Ascending aorta (tissue), 2 donors: Measurements from ENCODE around the gene TRAPPC10. TPM values are rescaled to one million over a fixed set of nuclear protein-coding genes. Genes with fewer than 3 reads are reported as not detected.

Source experiments
- DNase-seq, 2 donors: peaks; one replicate each; pipeline ENCODE4 v3.0.0-alpha.2; 2019; ENCODE audit warnings: low spot score in 2 of 2
- H3K27ac ChIP-seq, 2 donors: fragments of 200-600 bp; sonication (generic); one replicate each; pipeline ENCODE4 v1.5.1; 2016 to 2017; ENCODE audit warnings: mild to moderate bottlenecking in 1 of 2
- H3K27me3 ChIP-seq: fragments of 200-600 bp; sonication (generic); one replicate; pipeline ENCODE4 v1.5.1; 2017
- H3K36me3 ChIP-seq, 2 donors: fragments of 200-600 bp; sonication (generic); one replicate each; pipeline ENCODE4 v1.5.1; 2016
- H3K4me1 ChIP-seq, 2 donors: fragments of 200-600 bp; sonication (generic); one replicate each; pipeline ENCODE4 v1.5.1; 2016 to 2017; ENCODE audit warnings: mild to moderate bottlenecking in 1 of 2
- H3K4me3 ChIP-seq, 2 donors: fragments of 200-600 bp; sonication (generic); one replicate each; pipeline ENCODE4 v1.5.1; 2016 to 2017; ENCODE audit warnings: mild to moderate bottlenecking in 1 of 2
- H3K9me3 ChIP-seq, 2 donors: fragments of 200-600 bp; sonication (generic); one replicate each; pipeline ENCODE4 v1.5.1; 2016
- intact Hi-C: fragments of 100-400 bp; cut with DNase I; formaldehyde crosslinking; loops from one replicate; pipeline ENCODE4 v1.15.1; 2023
- total RNA-seq: library from RNA; depleted of rRNA; stranded (reverse); fragments of >200 nt; gene quantifications from one replicate; pipeline ENCODE4 v1.1.0, GENCODE V29; 2016
- TF ChIP-seq, protein P1 (sequence below), 3 experiments: fragments of 200-600 bp in 2 of 3; fragments of 450-650 bp in 1 of 3; sonication (generic) in 2 of 3; IDR thresholded peaks; one replicate each; pipeline ENCODE4 v1.5.1; 2016 to 2019; ENCODE audit warnings: antibody characterized with exemption in 3 of 3, mild to moderate bottlenecking in 1 of 3, moderate library complexity in 1 of 3

TRAPPC10 gene
- total RNA-seq, 1 donor from 2014 or later = 7.9 TPM

DNA sequence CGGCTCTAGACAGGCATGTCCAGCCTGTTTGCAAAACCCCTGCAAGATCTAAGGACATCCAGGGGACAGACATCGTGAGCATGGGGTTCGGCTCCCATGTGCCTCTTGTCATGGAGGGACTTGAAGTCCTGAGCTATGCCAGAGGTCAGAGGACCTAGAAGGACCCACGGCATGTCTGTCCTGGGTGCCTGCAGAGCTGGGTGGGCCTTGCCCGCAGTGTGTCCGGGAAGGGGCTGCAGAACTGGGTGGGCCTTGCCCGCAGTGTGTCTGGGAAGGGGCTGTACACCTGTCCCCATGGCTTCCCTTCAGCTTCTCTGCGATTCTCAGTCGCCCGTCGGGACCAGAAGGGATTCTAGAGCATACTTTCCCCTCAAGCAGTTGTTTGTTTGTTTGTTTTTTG lies 20.0 kb upstream of the TRAPPC10 start:
- H3K27me3 ChIP-seq = no peaks in the 10 kb centered on the region
- DNase-seq = no peak
- H3K4me1 ChIP-seq = no peaks in the 10 kb centered on the region
- H3K27ac ChIP-seq = no peak overlapping the region
- H3K4me3 ChIP-seq = no peak overlapping the region
- H3K36me3 ChIP-seq = no peaks in the 10 kb centered on the region
- TF ChIP-seq, protein P1, sequence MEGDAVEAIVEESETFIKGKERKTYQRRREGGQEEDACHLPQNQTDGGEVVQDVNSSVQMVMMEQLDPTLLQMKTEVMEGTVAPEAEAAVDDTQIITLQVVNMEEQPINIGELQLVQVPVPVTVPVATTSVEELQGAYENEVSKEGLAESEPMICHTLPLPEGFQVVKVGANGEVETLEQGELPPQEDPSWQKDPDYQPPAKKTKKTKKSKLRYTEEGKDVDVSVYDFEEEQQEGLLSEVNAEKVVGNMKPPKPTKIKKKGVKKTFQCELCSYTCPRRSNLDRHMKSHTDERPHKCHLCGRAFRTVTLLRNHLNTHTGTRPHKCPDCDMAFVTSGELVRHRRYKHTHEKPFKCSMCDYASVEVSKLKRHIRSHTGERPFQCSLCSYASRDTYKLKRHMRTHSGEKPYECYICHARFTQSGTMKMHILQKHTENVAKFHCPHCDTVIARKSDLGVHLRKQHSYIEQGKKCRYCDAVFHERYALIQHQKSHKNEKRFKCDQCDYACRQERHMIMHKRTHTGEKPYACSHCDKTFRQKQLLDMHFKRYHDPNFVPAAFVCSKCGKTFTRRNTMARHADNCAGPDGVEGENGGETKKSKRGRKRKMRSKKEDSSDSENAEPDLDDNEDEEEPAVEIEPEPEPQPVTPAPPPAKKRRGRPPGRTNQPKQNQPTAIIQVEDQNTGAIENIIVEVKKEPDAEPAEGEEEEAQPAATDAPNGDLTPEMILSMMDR (IDR thresholded peaks at IDR 0.05) = no peak
- intact Hi-C loops = no loop called here
- no peaks in the 10 kb centered on the region for H3K9me3 ChIP-seq

DNA sequence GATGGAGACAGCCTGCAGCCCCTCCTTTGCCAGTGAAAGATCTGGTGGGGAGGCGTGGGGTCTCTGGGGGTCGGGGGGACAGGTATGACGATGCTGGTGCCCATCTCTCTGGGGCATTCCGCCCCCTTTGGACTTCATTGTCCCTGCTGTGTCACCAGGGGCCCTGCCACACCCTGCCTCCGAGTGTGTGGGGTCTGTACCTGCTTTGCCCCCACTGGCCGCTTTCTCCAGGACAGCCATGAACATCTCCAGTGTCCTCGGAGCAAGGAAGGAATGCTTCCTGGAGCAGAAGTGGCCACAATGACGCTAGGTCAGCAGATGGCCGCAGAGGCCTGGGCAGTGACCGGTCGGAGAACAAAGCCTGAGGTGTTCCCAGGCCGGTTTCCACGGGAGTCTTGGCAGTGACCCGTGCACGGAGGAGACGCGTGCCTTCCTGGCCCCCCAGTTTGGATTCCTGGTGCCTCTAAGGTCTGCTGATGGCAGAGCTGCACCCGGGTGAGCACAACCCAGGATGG lies 18.6 kb upstream of the TRAPPC10 start:
- Histone ChIP-seq H3K27me3 (no peaks in the 10 kb centered on the region), H3K36me3 (no peaks in the 10 kb centered on the region), H3K9me3 (no peaks in the 10 kb centered on the region), H3K27ac (no peak overlapping the region), H3K4me3 (no peak overlapping the region), H3K4me1 (no peaks in the 10 kb centered on the region)
- TF ChIP-seq, protein P1 (IDR thresholded peaks at IDR 0.05) = no peak
- no peak for DNase-seq
- intact Hi-C loops = no loop called here

DNA sequence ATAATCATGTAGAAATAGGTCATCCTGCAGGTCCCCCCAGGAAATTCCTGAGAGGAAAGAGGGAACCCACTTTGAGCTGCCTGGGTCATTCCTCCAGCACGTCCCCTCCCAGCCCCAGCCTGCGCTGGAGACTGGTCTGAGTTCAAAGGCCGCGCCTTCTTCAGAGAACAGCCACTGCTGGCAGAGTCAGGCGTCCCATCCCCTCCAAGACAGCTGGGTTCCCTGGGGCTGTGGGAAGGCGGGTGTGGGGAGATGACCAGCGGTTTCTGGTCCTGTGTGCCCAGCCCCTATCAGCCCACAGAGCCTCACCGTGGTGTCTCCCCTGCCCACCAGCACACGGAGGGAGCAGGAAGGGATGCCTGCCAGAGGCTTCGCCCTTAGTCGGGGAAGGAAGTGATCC lies 18.0 kb upstream of the TRAPPC10 start:
- H3K9me3 ChIP-seq = no peaks in the 10 kb centered on the region
- H3K4me1 ChIP-seq = no peaks in the 10 kb centered on the region
- no peak overlapping the region for H3K4me3 ChIP-seq
- H3K36me3 ChIP-seq = no peaks in the 10 kb centered on the region
- no peak for DNase-seq
- H3K27ac ChIP-seq = no peak overlapping the region
- TF ChIP-seq, protein P1 (IDR thresholded peaks at IDR 0.05) = no peak
- intact Hi-C loops = no loop called here
- H3K27me3 ChIP-seq = no peaks in the 10 kb centered on the region

DNA sequence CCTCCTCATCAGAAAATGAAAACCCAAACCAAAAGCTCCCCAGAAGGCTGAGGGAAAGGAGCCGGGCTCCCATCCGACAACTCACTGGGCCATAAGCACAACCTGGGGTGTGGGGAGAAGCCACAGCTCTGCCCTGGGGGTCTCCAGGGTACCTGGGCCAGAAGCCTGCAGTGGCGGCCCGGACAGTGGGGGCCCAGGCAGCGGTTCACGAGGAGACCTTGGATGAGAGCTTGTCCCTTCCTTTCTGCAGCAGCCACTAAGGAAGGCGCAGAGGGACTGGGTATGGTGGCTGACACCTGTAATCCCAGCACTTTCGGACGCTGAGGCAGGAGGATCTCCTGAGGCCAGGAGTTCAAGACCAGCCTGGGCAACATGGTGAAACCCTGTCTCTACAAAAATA lies 17.5 kb upstream of the TRAPPC10 start:
- intact Hi-C loops = no loop called here

DNA sequence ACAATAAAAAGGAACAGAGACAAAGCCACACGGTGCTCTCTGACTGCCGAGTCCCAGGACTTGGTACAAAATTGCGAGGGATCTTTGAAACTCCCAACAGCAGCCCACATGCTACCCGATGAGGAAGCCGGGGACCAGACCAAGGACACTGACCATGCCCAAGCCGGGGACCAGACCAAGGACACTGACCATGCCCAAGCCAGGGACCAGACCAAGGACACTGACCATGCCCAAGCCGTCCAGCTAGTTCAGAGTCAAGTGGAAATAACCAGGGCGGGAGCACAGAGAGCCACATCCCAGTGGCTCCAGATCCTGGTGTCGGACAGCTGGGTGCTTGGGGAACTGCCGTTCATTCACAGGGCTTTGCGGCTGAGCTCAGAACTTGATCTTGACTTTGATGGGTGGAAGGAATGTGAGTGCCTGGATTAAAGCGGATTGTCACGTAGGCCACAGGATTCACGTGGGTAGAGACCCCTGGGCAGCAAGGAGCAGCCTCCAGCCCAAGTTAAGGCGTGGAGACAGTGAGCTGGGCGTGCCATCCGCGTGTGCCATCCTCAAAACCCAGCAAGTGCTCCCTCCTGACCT lies 16.5 kb upstream of the TRAPPC10 start:
- H3K27me3 ChIP-seq = no peaks in the 10 kb centered on the region
- no peak overlapping the region for H3K27ac ChIP-seq
- H3K4me1 ChIP-seq = no peaks in the 10 kb centered on the region
- no peak for DNase-seq
- no peaks in the 10 kb centered on the region for H3K36me3 ChIP-seq
- no peak overlapping the region for H3K4me3 ChIP-seq
- TF ChIP-seq, protein P1 (IDR thresholded peaks at IDR 0.05) = no peak
- no peaks in the 10 kb centered on the region for H3K9me3 ChIP-seq
- intact Hi-C loops = no loop called here

More for the DNA sequence above, 17.5 kb upstream of the TRAPPC10 start:
- DNase-seq = no peak
- Histone ChIP-seq H3K4me1 (no peaks in the 10 kb centered on the region), H3K4me3 (no peak overlapping the region), H3K9me3 (no peaks in the 10 kb centered on the region), H3K36me3 (no peaks in the 10 kb centered on the region), H3K27me3 (no peaks in the 10 kb centered on the region), H3K27ac (no peak overlapping the region)
- TF ChIP-seq, protein P1 (IDR thresholded peaks at IDR 0.05) = no peak
